K562 (cell line): Measurements from ENCODE around the gene SNRPA. TPM values are rescaled to one million over a fixed set of nuclear protein-coding genes. Genes with fewer than 3 reads are reported as not detected.

Experiments
- BCOR ChIP-seq: fragments of 450-650 bp; IDR thresholded peaks from 2 replicates; pipeline ENCODE4 v1.6.1; 2016
- CEBPB ChIP-seq: fragments of 450-650 bp; IDR thresholded peaks from 2 replicates; pipeline ENCODE4 v1.6.1; 2016; ENCODE audit warnings: missing genetic modification characterization, missing compliant biosample characterization
- EP400 ChIP-seq: fragments of 450-650 bp; IDR thresholded peaks from 2 replicates; pipeline ENCODE4 v1.6.1; 2017; ENCODE audit warnings: antibody characterized with exemption, mild to moderate bottlenecking, moderate library complexity
- ETS2 ChIP-seq: IDR thresholded peaks from 2 replicates; pipeline ENCODE4 v1.6.1; 2016; ENCODE audit warnings: borderline replicate concordance, missing genetic modification characterization, mild to moderate bottlenecking, moderate library complexity, missing compliant biosample characterization; ENCODE audit not compliant: poor library complexity, severe bottlenecking
- FIP1L1 ChIP-seq: fragments of 200-400 bp; formaldehyde crosslinking; IDR thresholded peaks from 2 replicates; pipeline ENCODE4 v1.6.1; 2018; ENCODE audit warnings: mild to moderate bottlenecking, low read depth, low read length; ENCODE audit not compliant: poor library complexity, severe bottlenecking
- FOXA1 ChIP-seq: fragments of 450-650 bp; IDR thresholded peaks from 2 replicates; pipeline ENCODE4 v1.6.1; 2016; ENCODE audit warnings: mild to moderate bottlenecking, borderline replicate concordance
- FOXA3 ChIP-seq, 2 experiments: fragments of 450-650 bp in 1 of 2; sonication (generic) in 1 of 2; formaldehyde crosslinking; IDR thresholded peaks in 1 of 2; conservative IDR thresholded peaks in 1 of 2; 2 replicates each; pipeline versions ENCODE4 v1.4.0 to v1.8.0; 2020 to 2022; ENCODE audit warnings: mild to moderate bottlenecking in 2 of 2, missing genetic modification reagents in 1 of 2
- ILK ChIP-seq: fragments of 450-650 bp; IDR thresholded peaks from 2 replicates; pipeline ENCODE4 v1.6.1; 2016; ENCODE audit warnings: missing genetic modification characterization, low read depth, mild to moderate bottlenecking, missing compliant biosample characterization, moderate library complexity, borderline replicate concordance
- JUNB ChIP-seq: fragments of 450-650 bp; formaldehyde crosslinking; conservative IDR thresholded peaks from 2 replicates; pipeline ENCODE4 v1.4.0; 2020; ENCODE audit warnings: mild to moderate bottlenecking
- MTA1 ChIP-seq: fragments of 450-650 bp; IDR thresholded peaks from 2 replicates; pipeline ENCODE4 v1.6.1; 2017; ENCODE audit warnings: borderline replicate concordance
- MTA3 ChIP-seq: fragments of 450-650 bp; formaldehyde crosslinking; IDR thresholded peaks from 2 replicates; pipeline ENCODE4 v1.6.1; 2017; ENCODE audit warnings: mild to moderate bottlenecking, borderline replicate concordance
- MXI1 ChIP-seq: IDR thresholded peaks from 2 replicates; pipeline ENCODE4 v1.6.1; 2011; ENCODE audit warnings: low read depth, mild to moderate bottlenecking, improper control_type of control experiment, low read length
- POLR2G ChIP-seq: fragments of 200-400 bp; formaldehyde crosslinking; IDR thresholded peaks from 2 replicates; pipeline ENCODE4 v1.6.1; 2017; ENCODE audit warnings: low read depth, mild to moderate bottlenecking, antibody characterized with exemption, low read length, moderate library complexity
- RBM14 ChIP-seq: fragments of 200-400 bp; formaldehyde crosslinking; IDR thresholded peaks from 2 replicates; pipeline ENCODE4 v1.6.1; 2018; ENCODE audit warnings: low read depth, mild to moderate bottlenecking, low read length, moderate library complexity, borderline replicate concordance; ENCODE audit not compliant: insufficient read depth
- RBM15 ChIP-seq: fragments of 200-400 bp; formaldehyde crosslinking; IDR thresholded peaks from 2 replicates; pipeline ENCODE4 v1.6.1; 2018; ENCODE audit warnings: mild to moderate bottlenecking, low read length, moderate library complexity; ENCODE audit not compliant: insufficient read depth
- RUNX1 ChIP-seq: sonication (generic); IDR thresholded peaks from 2 replicates; pipeline ENCODE4 v1.6.1; 2016; ENCODE audit warnings: antibody characterized with exemption, low read depth
- SMAD3 ChIP-seq: fragments of 450-650 bp; formaldehyde crosslinking; conservative IDR thresholded peaks from 2 replicates; pipeline ENCODE4 v1.4.0; 2020; ENCODE audit warnings: mild to moderate bottlenecking
- SP2 ChIP-seq: IDR thresholded peaks from 2 replicates; pipeline ENCODE4 v1.6.1; 2011; ENCODE audit warnings: mild to moderate bottlenecking, low read depth, low read length, moderate library complexity; ENCODE audit not compliant: poor library complexity, severe bottlenecking; ENCODE audit errors: extremely low read depth
- TAF15 ChIP-seq: fragments of 200-400 bp; formaldehyde crosslinking; IDR thresholded peaks from 2 replicates; pipeline ENCODE4 v1.6.1; 2017; ENCODE audit warnings: mild to moderate bottlenecking, low read depth, low read length, moderate library complexity
- ZNF175 ChIP-seq: fragments of 200-800 bp; sonication (Bioruptor generic); IDR thresholded peaks from 2 replicates; pipeline ENCODE4 v1.6.1; 2016; ENCODE audit warnings: low read depth, mild to moderate bottlenecking, missing genetic modification characterization, missing compliant biosample characterization
- ZNF217 ChIP-seq: sonication (generic); formaldehyde crosslinking; IDR thresholded peaks from 2 replicates; pipeline ENCODE4 v1.8.0; 2022; ENCODE audit warnings: mild to moderate bottlenecking, missing genetic modification reagents
- ZNF3 ChIP-seq: fragments of 250-450 bp; sonication (Bioruptor Pico); IDR thresholded peaks from 2 replicates; pipeline ENCODE4 v1.5.0; 2021; ENCODE audit warnings: mild to moderate bottlenecking, moderate library complexity
- ZNF766 ChIP-seq: fragments of 200-800 bp; sonication (Bioruptor generic); conservative IDR thresholded peaks from 2 replicates; pipeline ENCODE4 v1.6.1; 2016; ENCODE audit warnings: missing genetic modification characterization, missing compliant biosample characterization
- polyA plus RNA-seq, 8 experiments: library from polyadenylated mRNA; depleted of rRNA in 4 of 8; stranded (reverse) in 5 of 8; unstranded in 3 of 8; fragments of >200 nt; fragmentation: Nextera tagmentation in 2 of 8; fragmentation: Illumina TruSeq in 1 of 8; extraction: Ambion mirVana in 2 of 8; extraction: Trizol in 1 of 8; gene quantifications; 2 replicates each; pipeline versions ENCODE4 v1.2.1 to v1.2.3, GENCODE V29; 2011 to 2014; ENCODE audit warnings: inconsistent platforms in 1 of 8, missing spikeins in 1 of 8
- total RNA-seq, 7 experiments: library from RNA; depleted of rRNA in 6 of 7; stranded (reverse); fragments of >200 nt in 6 of 7; fragmentation: Illumina TruSeq in 2 of 7; extraction: Trizol in 2 of 7; gene quantifications; 2 replicates each; pipeline versions ENCODE4 v1.2.1 to v1.2.3, GENCODE V29; 2011 to 2021; ENCODE audit warnings: low replicate concordance in 1 of 7
- TF ChIP-seq, protein P1 (sequence below), 2 experiments: IDR thresholded peaks in 1 of 2; conservative IDR thresholded peaks in 1 of 2; 2 replicates each; pipeline ENCODE4 v1.6.1; 2016; ENCODE audit warnings: low read depth in 2 of 2, mild to moderate bottlenecking in 1 of 2, missing compliant biosample characterization in 1 of 2, missing genetic modification characterization in 1 of 2, moderate library complexity in 1 of 2
- TF ChIP-seq, protein P2 (sequence below): fragments of 250-450 bp; sonication (Bioruptor Pico); IDR thresholded peaks from 2 replicates; pipeline ENCODE4 v1.9.0; 2021; ENCODE audit warnings: mild to moderate bottlenecking
- TF ChIP-seq, protein P3 (sequence below): sonication (generic); formaldehyde crosslinking; IDR thresholded peaks from 2 replicates; pipeline ENCODE4 v1.9.0; 2022; ENCODE audit warnings: mild to moderate bottlenecking, missing genetic modification reagents

Gene SNRPA
- total and polyA plus RNA-seq, 9 of the 15 experiments (the other 6 are each of a cell fraction or from before 2014, with no cell fraction given): 16.3 to 311 (median 193) TPM

DNA sequence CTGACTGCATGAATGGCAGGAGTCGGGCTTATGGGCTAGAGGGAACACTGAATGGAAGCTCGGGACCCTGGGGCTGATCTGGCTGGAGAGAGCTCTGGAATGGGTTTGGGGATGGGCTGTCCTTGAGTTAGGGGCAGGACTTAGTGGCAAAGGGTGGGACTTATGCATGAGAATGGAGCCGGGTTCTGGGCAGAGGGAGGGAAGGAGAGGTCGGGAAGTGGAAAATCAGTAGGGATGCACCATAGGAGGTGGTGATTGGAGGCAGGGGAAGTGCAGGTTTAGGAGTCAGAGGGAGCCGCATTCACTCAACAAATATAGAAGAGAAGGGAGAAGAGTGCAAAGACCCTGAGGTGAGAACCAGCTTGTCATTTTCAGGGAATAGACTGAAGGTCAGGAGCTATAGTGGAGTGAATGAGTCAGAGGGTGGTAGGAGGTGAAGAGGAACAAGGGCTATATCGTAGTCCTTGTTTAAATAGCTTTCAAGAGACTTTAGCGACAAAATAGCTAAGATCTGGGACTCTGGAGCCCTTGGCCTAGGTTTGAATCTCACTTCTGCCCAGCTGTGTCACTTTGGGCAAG, 27.8 kb downstream of the SNRPA start (continued):
- TF ChIP-seq ZNF175 (no peak), RBM14 (no peak), ETS2 (tag) (no peak), FOXA1 (no peak), EP400 (no peak), ILK (no peak), RUNX1 (no peak), MTA3 (no peak), JUNB (CRISPR knock-in tag) (no peak), POLR2G (no peak), CEBPB (no peak), BCOR (no peak), ZNF3 (CRISPR knock-in tag) (no peak), MTA1 (no peak), ZNF217 (CRISPR knock-in tag) (no peak), TAF15 (no peak), SMAD3 (CRISPR knock-in tag) (no peak), RBM15 (no peak), FIP1L1 (no peak), SP2 (no peak), ZNF766 (CRISPR knock-in tag) (no peak), MXI1 (no peak), FOXA3 (CRISPR knock-in tag; conservative IDR thresholded peaks at IDR 0.05 in 1 of 2, IDR thresholded peaks at IDR 0.05 in 1 of 2) (no peak)
- TF ChIP-seq, protein P1, sequence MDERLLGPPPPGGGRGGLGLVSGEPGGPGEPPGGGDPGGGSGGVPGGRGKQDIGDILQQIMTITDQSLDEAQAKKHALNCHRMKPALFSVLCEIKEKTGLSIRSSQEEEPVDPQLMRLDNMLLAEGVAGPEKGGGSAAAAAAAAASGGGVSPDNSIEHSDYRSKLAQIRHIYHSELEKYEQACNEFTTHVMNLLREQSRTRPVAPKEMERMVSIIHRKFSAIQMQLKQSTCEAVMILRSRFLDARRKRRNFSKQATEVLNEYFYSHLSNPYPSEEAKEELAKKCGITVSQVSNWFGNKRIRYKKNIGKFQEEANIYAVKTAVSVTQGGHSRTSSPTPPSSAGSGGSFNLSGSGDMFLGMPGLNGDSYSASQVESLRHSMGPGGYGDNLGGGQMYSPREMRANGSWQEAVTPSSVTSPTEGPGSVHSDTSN (CRISPR knock-in tag; IDR thresholded peaks at IDR 0.05; ENCODE audit: low read depth): peak; percentile 45
- TF ChIP-seq, protein P1 (tag; conservative IDR thresholded peaks at IDR 0.05; ENCODE audit: low read depth): peak; percentile 82; the same call in 1 of the 2 replicates
- TF ChIP-seq, protein P2, sequence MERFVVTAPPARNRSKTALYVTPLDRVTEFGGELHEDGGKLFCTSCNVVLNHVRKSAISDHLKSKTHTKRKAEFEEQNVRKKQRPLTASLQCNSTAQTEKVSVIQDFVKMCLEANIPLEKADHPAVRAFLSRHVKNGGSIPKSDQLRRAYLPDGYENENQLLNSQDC (CRISPR knock-in tag): no peak
- TF ChIP-seq, protein P3, sequence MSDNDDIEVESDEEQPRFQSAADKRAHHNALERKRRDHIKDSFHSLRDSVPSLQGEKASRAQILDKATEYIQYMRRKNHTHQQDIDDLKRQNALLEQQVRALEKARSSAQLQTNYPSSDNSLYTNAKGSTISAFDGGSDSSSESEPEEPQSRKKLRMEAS: no peak
